HG03571 (cell line): Measurements from ENCODE around the gene MESP2.
"Not testable (repeated sequence)": the region's sequence is repeated elsewhere in the genome, so short reads cannot be mapped to it uniquely, and the experiment has no call there.

Source experiments
- ATAC-seq: cut with Tn5 transposase; IDR thresholded peaks from one replicate; pipeline ENCODE4 v1.9.1; 2021; ENCODE audit not compliant: unreplicated experiment

Gene MESP2

GRCh38 chr15:89777782-89778380, 1.7 kb downstream of the MESP2 start:
- ATAC-seq, result no peak

- ATAC-seq, result no peak
Observed at GRCh38 chr15:89778861-89779260, 2.7 kb downstream of the MESP2 start.

- ATAC-seq, result no peak
Observed at GRCh38 chr15:89780601-89781000, 4.5 kb downstream of the MESP2 start.

GRCh38 chr15:89781055-89781454, 4.9 kb downstream of the MESP2 start:
- no peak for ATAC-seq

GRCh38 chr15:89781891-89782618, 5.9 kb downstream of the MESP2 start:
- no peak for ATAC-seq

GRCh38 chr15:89782619-89782950, 6.5 kb downstream of the MESP2 start:
- ATAC-seq, result not testable (repeated sequence)

GRCh38 chr15:89783111-89783860, 7.2 kb downstream of the MESP2 start:
- no peak for ATAC-seq

- ATAC-seq, result no peak
Observed at GRCh38 chr15:89783861-89784685, 7.9 kb downstream of the MESP2 start.

GRCh38 chr15:89784686-89784960, 8.5 kb downstream of the MESP2 start:
- no peak for ATAC-seq

GRCh38 chr15:89785064-89785773, 9.1 kb downstream of the MESP2 start:
- no peak for ATAC-seq

GRCh38 chr15:89785774-89786140, 9.6 kb downstream of the MESP2 start:
- ATAC-seq, result no peak

GRCh38 chr15:89787944-89788343, 11.8 kb downstream of the MESP2 start:
- ATAC-seq, result no peak

GRCh38 chr15:89788585-89788984, 12.5 kb downstream of the MESP2 start:
- ATAC-seq, result not testable (repeated sequence)

- ATAC-seq, result no peak
Observed at GRCh38 chr15:89790206-89790605, 14.1 kb downstream of the MESP2 start.

GRCh38 chr15:89790661-89791060, 14.5 kb downstream of the MESP2 start:
- ATAC-seq, result no peak

- ATAC-seq, result no peak
Observed at GRCh38 chr15:89792106-89792805, 16.1 kb downstream of the MESP2 start.

- ATAC-seq, result no peak
Observed at GRCh38 chr15:89794627-89795241, 18.6 kb downstream of the MESP2 start.

- ATAC-seq, result no peak
Observed at GRCh38 chr15:89795996-89796395, 19.9 kb downstream of the MESP2 start.

- no peak for ATAC-seq
Observed at GRCh38 chr15:89797678-89798201, 21.6 kb downstream of the MESP2 start.
